KBM-7 (cell line): ENCODE results near the gene MLH3.
"Not testable (repeated sequence)": the region's sequence is repeated elsewhere in the genome, so short reads cannot be mapped to it uniquely, and the experiment has no call there.

ENCODE experiments used
- DNase-seq: peaks from one replicate; pipeline ENCODE4 v3.0.0-alpha.2; 2015
- in situ Hi-C: fragments of 300-500 bp; cut with MboI; formaldehyde crosslinking; loops from 2 replicates; pipeline ENCODE4 v1.14.3; 2020; ENCODE audit warnings: low sequenced_read_pairs, low pct_unique_long_range_greater_than_20kb, mixed read lengths

MLH3 gene

GRCh38 chr14:75069121-75069810, 18.0 kb upstream of the MLH3 start, which contains the start of gene ZC2HC1C:
Gene ZC2HC1C, plus strand, starts transcription at chr14:75069641. Its CDS starts 933 bp downstream, at chr14:75070574.
- no peak for DNase-seq
- in situ Hi-C loops = no loop called here

GRCh38 chr14:75068294-75069120, 17.2 kb upstream of the MLH3 start:
- in situ Hi-C loops = no loop called here
- DNase-seq = no peak

- in situ Hi-C loops, DNase-seq: not testable (repeated sequence)
Observed at GRCh38 chr14:75067765-75068164, 16.5 kb upstream of the MLH3 start.

GRCh38 chr14:75067212-75067611, 15.9 kb upstream of the MLH3 start:
- DNase-seq = no peak
- in situ Hi-C loops = no loop called here

GRCh38 chr14:75066691-75067090, 15.4 kb upstream of the MLH3 start:
- in situ Hi-C loops = no loop called here
- no peak for DNase-seq

- no peak for DNase-seq
- in situ Hi-C loops = no loop called here
Observed at GRCh38 chr14:75064205-75064567, 12.9 kb upstream of the MLH3 start.

- DNase-seq = peak; percentile 94
- in situ Hi-C loops = no loop called here
Observed at GRCh38 chr14:75063491-75064204, 12.4 kb upstream of the MLH3 start, which contains the start of gene ACYP1. Gene ACYP1, minus strand, starts transcription at chr14:75064024. Its CDS starts 471 bp downstream, at chr14:75063553.

- no peak for DNase-seq
- in situ Hi-C loops = no loop called here
Observed at GRCh38 chr14:75063013-75063412, 11.7 kb upstream of the MLH3 start.

- no peak for DNase-seq
- in situ Hi-C loops = no loop called here
Observed at GRCh38 chr14:75060420-75060819, 9.2 kb upstream of the MLH3 start.

GRCh38 chr14:75059642-75060041, 8.4 kb upstream of the MLH3 start:
- in situ Hi-C loops = no loop called here
- no peak for DNase-seq

- no peak for DNase-seq
- in situ Hi-C loops = no loop called here
Observed at GRCh38 chr14:75054421-75054820, 3.2 kb upstream of the MLH3 start.

- in situ Hi-C loops = no loop called here
- DNase-seq = no peak
Observed at GRCh38 chr14:75053396-75054291, 2.4 kb upstream of the MLH3 start.

- in situ Hi-C loops = no loop called here
- no peak for DNase-seq
Observed at GRCh38 chr14:75051556-75051899, 261 bp upstream of the MLH3 start.

GRCh38 chr14:75049731-75050201, 1.5 kb downstream of the MLH3 start:
- no peak for DNase-seq

GRCh38 chr14:75049136-75049535, 2.1 kb downstream of the MLH3 start:
- in situ Hi-C loops = no loop called here

More at GRCh38 chr14:75049731-75050201, 1.5 kb downstream of the MLH3 start:
- in situ Hi-C loops = no loop called here

GRCh38 chr14:75048101-75048500, 3.2 kb downstream of the MLH3 start:
- DNase-seq = no peak
- in situ Hi-C loops = no loop called here

More at GRCh38 chr14:75049136-75049535, 2.1 kb downstream of the MLH3 start:
- no peak for DNase-seq

GRCh38 chr14:75047506-75047905, 3.8 kb downstream of the MLH3 start:
- in situ Hi-C loops = no loop called here
- no peak for DNase-seq

- in situ Hi-C loops = no loop called here
- DNase-seq = no peak
Observed at GRCh38 chr14:75046899-75047298, 4.4 kb downstream of the MLH3 start.

- in situ Hi-C loops = no loop called here
- no peak for DNase-seq
Observed at GRCh38 chr14:75046275-75046674, 5.0 kb downstream of the MLH3 start.
